ENCODE data around the gene TMEM184A. TPM values are rescaled to one million over a fixed set of nuclear protein-coding genes. Genes with fewer than 3 reads are reported as not detected.

Gene TMEM184A
- polyA plus RNA-seq, 4 donors = 30.0 to 55.0 (median 44.3) TPM

- DNase-seq (no peak), FAIRE-seq (no peak)
- Histone ChIP-seq H3K9me3 (ENCODE audit: control insufficient read depth in 2 of 2, insufficient read depth in 1 of 2, low read depth in 1 of 2, low read length in 1 of 2) (no peaks in the 10 kb centered on the region), H3K27me3 (ENCODE audit: control insufficient read depth in 3 of 3, insufficient read depth in 3 of 3, low read length in 3 of 3) (peaks cover 0 to 3% (median 2%) of the 10 kb centered on the region in 3 donors), H3K27ac (ENCODE audit: low read depth in 1 of 3, low read length in 2 of 3) (no peak overlapping the region), H3K4me1 (ENCODE audit: control insufficient read depth in 3 of 3, insufficient read depth in 2 of 3, low read depth in 1 of 3, low read length in 2 of 3) (no peaks in the 10 kb centered on the region), H3K4me3 (ENCODE audit: low read depth in 1 of 3, low read length in 3 of 3) (no peak overlapping the region), H3K36me3 (ENCODE audit: control insufficient read depth in 3 of 3, insufficient read depth in 2 of 3, low read depth in 1 of 3, low read length in 3 of 3) (no peaks in the 10 kb centered on the region)
- 63 to 81% (median 66%) methylated on average over 7 of the region's 7 CpGs for WGBS, 3 donors
These were observed 42.3 kb upstream of the TMEM184A start for GRCh38 chr7:1598286-1598685.

GRCh38 chr7:1597791-1598190 lies 41.8 kb upstream of the TMEM184A start:
- DNase-seq (no peak), FAIRE-seq (no peak)
- Histone ChIP-seq H3K27ac (ENCODE audit: low read depth in 1 of 3, low read length in 2 of 3) (no peak overlapping the region), H3K9me3 (ENCODE audit: control insufficient read depth in 2 of 2, insufficient read depth in 1 of 2, low read depth in 1 of 2, low read length in 1 of 2) (no peaks in the 10 kb centered on the region), H3K36me3 (ENCODE audit: control insufficient read depth in 3 of 3, insufficient read depth in 2 of 3, low read depth in 1 of 3, low read length in 3 of 3) (no peaks in the 10 kb centered on the region), H3K27me3 (ENCODE audit: control insufficient read depth in 3 of 3, insufficient read depth in 3 of 3, low read length in 3 of 3) (peaks cover 0 to 5% (median 4%) of the 10 kb centered on the region in 3 donors), H3K4me1 (ENCODE audit: control insufficient read depth in 3 of 3, insufficient read depth in 2 of 3, low read depth in 1 of 3, low read length in 2 of 3) (no peaks in the 10 kb centered on the region), H3K4me3 (ENCODE audit: low read depth in 1 of 3, low read length in 3 of 3) (no peak overlapping the region)
- 90 to 95% (median 92%) methylated on average over 11 of the region's 11 CpGs for WGBS, 3 donors

GRCh38 chr7:1597066-1597760 lies 41.2 kb upstream of the TMEM184A start:
- FAIRE-seq (no peak), DNase-seq (no peak)
- 67 to 85% (median 72%) methylated on average over 16 of the region's 16 CpGs for WGBS, 3 donors
- H3K4me1 ChIP-seq (ENCODE audit: control insufficient read depth in 3 of 3, insufficient read depth in 2 of 3, low read depth in 1 of 3, low read length in 2 of 3) = no peaks in the 10 kb centered on the region
- H3K36me3 ChIP-seq (ENCODE audit: control insufficient read depth in 3 of 3, insufficient read depth in 2 of 3, low read depth in 1 of 3, low read length in 3 of 3) = no peaks in the 10 kb centered on the region
- no peak overlapping the region for H3K27ac ChIP-seq (ENCODE audit: low read depth in 1 of 3, low read length in 2 of 3)
- H3K4me3 ChIP-seq (ENCODE audit: low read depth in 1 of 3, low read length in 3 of 3) = no peak overlapping the region
- H3K27me3 ChIP-seq (ENCODE audit: control insufficient read depth in 3 of 3, insufficient read depth in 3 of 3, low read length in 3 of 3) = peaks cover 0 to 8% (median 6%) of the 10 kb centered on the region in 3 donors
- no peaks in the 10 kb centered on the region for H3K9me3 ChIP-seq (ENCODE audit: control insufficient read depth in 2 of 2, insufficient read depth in 1 of 2, low read depth in 1 of 2, low read length in 1 of 2)

- 69 to 73% (median 72%) methylated on average over 39 of the region's 39 CpGs for WGBS, 3 donors
- no peak for FAIRE-seq
These were observed 40.4 kb upstream of the TMEM184A start for GRCh38 chr7:1596181-1597043.

GRCh38 chr7:1595636-1596035 lies 39.6 kb upstream of the TMEM184A start:
- DNase-seq = no peak
- WGBS, 3 donors = 56 to 73% (median 67%) methylated on average over 5 to 12 of the region's 12 CpGs
- Histone ChIP-seq H3K27ac (ENCODE audit: low read depth in 1 of 3, low read length in 2 of 3) (no peak overlapping the region), H3K4me3 (ENCODE audit: low read depth in 1 of 3, low read length in 3 of 3) (no peak overlapping the region), H3K27me3 (ENCODE audit: control insufficient read depth in 3 of 3, insufficient read depth in 3 of 3, low read length in 3 of 3) (peaks cover 0 to 18% (median 13%) of the 10 kb centered on the region in 3 donors), H3K4me1 (ENCODE audit: control insufficient read depth in 3 of 3, insufficient read depth in 2 of 3, low read depth in 1 of 3, low read length in 2 of 3) (no peaks in the 10 kb centered on the region), H3K9me3 (ENCODE audit: control insufficient read depth in 2 of 2, insufficient read depth in 1 of 2, low read depth in 1 of 2, low read length in 1 of 2) (no peaks in the 10 kb centered on the region), H3K36me3 (ENCODE audit: control insufficient read depth in 3 of 3, insufficient read depth in 2 of 3, low read depth in 1 of 3, low read length in 3 of 3) (no peaks in the 10 kb centered on the region)
- FAIRE-seq = no peak

More at GRCh38 chr7:1596181-1597043, 40.4 kb upstream of the TMEM184A start:
- Histone ChIP-seq H3K4me1 (ENCODE audit: control insufficient read depth in 3 of 3, insufficient read depth in 2 of 3, low read depth in 1 of 3, low read length in 2 of 3) (no peaks in the 10 kb centered on the region), H3K4me3 (ENCODE audit: low read depth in 1 of 3, low read length in 3 of 3) (no peak overlapping the region), H3K27ac (ENCODE audit: low read depth in 1 of 3, low read length in 2 of 3) (no peak overlapping the region), H3K27me3 (ENCODE audit: control insufficient read depth in 3 of 3, insufficient read depth in 3 of 3, low read length in 3 of 3) (peaks cover 0 to 16% (median 10%) of the 10 kb centered on the region in 3 donors), H3K36me3 (ENCODE audit: control insufficient read depth in 3 of 3, insufficient read depth in 2 of 3, low read depth in 1 of 3, low read length in 3 of 3) (no peaks in the 10 kb centered on the region), H3K9me3 (ENCODE audit: control insufficient read depth in 2 of 2, insufficient read depth in 1 of 2, low read depth in 1 of 2, low read length in 1 of 2) (no peaks in the 10 kb centered on the region)
- no peak for DNase-seq

GRCh38 chr7:1595027-1595426 lies 39.0 kb upstream of the TMEM184A start:
- 83 to 88% (median 84%) methylated on average over 3 of the region's 3 CpGs for WGBS, 3 donors
- Histone ChIP-seq H3K4me3 (ENCODE audit: low read depth in 1 of 3, low read length in 3 of 3) (no peak overlapping the region), H3K4me1 (ENCODE audit: control insufficient read depth in 3 of 3, insufficient read depth in 2 of 3, low read depth in 1 of 3, low read length in 2 of 3) (no peaks in the 10 kb centered on the region), H3K9me3 (ENCODE audit: control insufficient read depth in 2 of 2, insufficient read depth in 1 of 2, low read depth in 1 of 2, low read length in 1 of 2) (no peaks in the 10 kb centered on the region), H3K36me3 (ENCODE audit: control insufficient read depth in 3 of 3, insufficient read depth in 2 of 3, low read depth in 1 of 3, low read length in 3 of 3) (no peaks in the 10 kb centered on the region), H3K27ac (ENCODE audit: low read depth in 1 of 3, low read length in 2 of 3) (no peak overlapping the region), H3K27me3 (ENCODE audit: control insufficient read depth in 3 of 3, insufficient read depth in 3 of 3, low read length in 3 of 3) (peaks cover 0 to 18% (median 14%) of the 10 kb centered on the region in 3 donors)
- FAIRE-seq (no peak), DNase-seq (no peak)

GRCh38 chr7:1593904-1594421 lies 38.0 kb upstream of the TMEM184A start:
- Histone ChIP-seq H3K9me3 (ENCODE audit: control insufficient read depth in 2 of 2, insufficient read depth in 1 of 2, low read depth in 1 of 2, low read length in 1 of 2) (peaks cover 0 to 5% of the 10 kb centered on the region in 2 donors), H3K4me3 (ENCODE audit: low read depth in 1 of 3, low read length in 3 of 3) (no peak overlapping the region), H3K36me3 (ENCODE audit: control insufficient read depth in 3 of 3, insufficient read depth in 2 of 3, low read depth in 1 of 3, low read length in 3 of 3) (no peaks in the 10 kb centered on the region), H3K27me3 (ENCODE audit: control insufficient read depth in 3 of 3, insufficient read depth in 3 of 3, low read length in 3 of 3) (peaks cover 0 to 18% (median 14%) of the 10 kb centered on the region in 3 donors), H3K4me1 (ENCODE audit: control insufficient read depth in 3 of 3, insufficient read depth in 2 of 3, low read depth in 1 of 3, low read length in 2 of 3) (no peaks in the 10 kb centered on the region), H3K27ac (ENCODE audit: low read depth in 1 of 3, low read length in 2 of 3) (no peak overlapping the region)
- WGBS, 3 donors = 77 to 86% (median 81%) methylated on average over 3 to 4 of the region's 4 CpGs
- no peak for FAIRE-seq
- no peak for DNase-seq

GRCh38 chr7:1593091-1593866 lies 37.3 kb upstream of the TMEM184A start:
- Histone ChIP-seq H3K9me3 (ENCODE audit: control insufficient read depth in 2 of 2, insufficient read depth in 1 of 2, low read depth in 1 of 2, low read length in 1 of 2) (peaks cover 0 to 9% of the 10 kb centered on the region in 2 donors), H3K4me3 (ENCODE audit: low read depth in 1 of 3, low read length in 3 of 3) (no peak overlapping the region), H3K27ac (ENCODE audit: low read depth in 1 of 3, low read length in 2 of 3) (no peak overlapping the region), H3K36me3 (ENCODE audit: control insufficient read depth in 3 of 3, insufficient read depth in 2 of 3, low read depth in 1 of 3, low read length in 3 of 3) (no peaks in the 10 kb centered on the region), H3K4me1 (ENCODE audit: control insufficient read depth in 3 of 3, insufficient read depth in 2 of 3, low read depth in 1 of 3, low read length in 2 of 3) (no peaks in the 10 kb centered on the region), H3K27me3 (ENCODE audit: control insufficient read depth in 3 of 3, insufficient read depth in 3 of 3, low read length in 3 of 3) (peaks cover 0 to 18% (median 18%) of the 10 kb centered on the region in 3 donors)
- WGBS, 3 donors = 64 to 70% (median 67%) methylated on average over 18 to 19 of the region's 19 CpGs
- peak in 1 of 2 donors; percentile 7 for DNase-seq
- no peak for FAIRE-seq

Measured in small intestine (tissue), 7 donors.